WTC11 (cell line): ENCODE measurements around the gene SH3PXD2A. TPM values are rescaled to one million over a fixed set of nuclear protein-coding genes. Genes with fewer than 3 reads are reported as not detected.

Experiments
- ATAC-seq: fragments of 200-7000 bp; cut with Tn5 transposase; 2 replicates; pipeline ENCODE4 v1.10.0; 2021; ENCODE audit warnings: mild to moderate bottlenecking, moderate library complexity
- CTCF ChIA-PET: fragments of 300-600 bp; sonication (Branson Sonifier 250); formaldehyde crosslinking; loops from one replicate; lab custom pipeline; 2021; ENCODE audit warnings: antibody characterized with exemption; lab: Charles Lee
- POLR2A ChIA-PET: fragments of 350-600 bp; sonication (Branson Sonifier 250); formaldehyde crosslinking; loops from one replicate; lab custom pipeline; 2021; ENCODE audit warnings: antibody characterized with exemption; lab: Charles Lee
- DNase-seq: peaks from one replicate; pipeline ENCODE4 v3.0.0; 2021; ENCODE audit warnings: low spot score
- H3K27ac Mint-ChIP-seq: 2 replicates; pipeline ENCODE4 v1.8.0; 2021; ENCODE audit warnings: mixed read lengths
- H3K27me3 Mint-ChIP-seq: 2 replicates; pipeline ENCODE4 v1.8.0; 2021; ENCODE audit warnings: low read depth, mild to moderate bottlenecking, moderate library complexity, mixed read lengths
- H3K36me3 Mint-ChIP-seq: 2 replicates; pipeline ENCODE4 v1.8.0; 2021; ENCODE audit warnings: mixed read lengths
- H3K4me1 Mint-ChIP-seq: 2 replicates; pipeline ENCODE4 v1.8.0; 2022; ENCODE audit warnings: mixed read lengths
- H3K4me3 Mint-ChIP-seq: 2 replicates; pipeline ENCODE4 v1.8.0; 2021; ENCODE audit warnings: mild to moderate bottlenecking, moderate library complexity, mixed read lengths
- H3K9me3 Mint-ChIP-seq: 2 replicates; pipeline ENCODE4 v1.8.0; 2021; ENCODE audit warnings: mixed read lengths
- AFF4 ChIP-seq: sonication (generic); formaldehyde crosslinking; IDR thresholded peaks from 2 replicates; pipeline ENCODE4 v1.8.1; 2023; ENCODE audit warnings: mild to moderate bottlenecking, missing genetic modification reagents, borderline replicate concordance
- ATF6 ChIP-seq: sonication (generic); formaldehyde crosslinking; IDR thresholded peaks from 2 replicates; pipeline ENCODE4 v1.8.1; 2023; ENCODE audit warnings: mild to moderate bottlenecking, missing genetic modification reagents
- JUN ChIP-seq: sonication (generic); formaldehyde crosslinking; IDR thresholded peaks from 2 replicates; pipeline ENCODE4 v1.8.0; 2023; ENCODE audit warnings: mild to moderate bottlenecking, missing genetic modification reagents
- NR3C1 ChIP-seq: sonication (generic); formaldehyde crosslinking; conservative IDR thresholded peaks from 2 replicates; pipeline ENCODE4 v1.8.1; 2023; ENCODE audit warnings: low read depth, mild to moderate bottlenecking, missing genetic modification reagents
- TEAD1 ChIP-seq: sonication (generic); formaldehyde crosslinking; IDR thresholded peaks from 2 replicates; pipeline ENCODE4 v1.8.0; 2022; ENCODE audit warnings: mild to moderate bottlenecking, missing genetic modification reagents
- ZBTB21 ChIP-seq: sonication (generic); formaldehyde crosslinking; IDR thresholded peaks from 2 replicates; pipeline ENCODE4 v1.8.1; 2023; ENCODE audit warnings: mild to moderate bottlenecking, missing genetic modification reagents, borderline replicate concordance
- ZNF263 ChIP-seq: sonication (generic); formaldehyde crosslinking; IDR thresholded peaks from 2 replicates; pipeline ENCODE4 v1.8.1; 2022; ENCODE audit warnings: low read depth, mild to moderate bottlenecking, moderate library complexity, missing genetic modification reagents
- ZNF317 ChIP-seq: sonication (generic); formaldehyde crosslinking; IDR thresholded peaks from 2 replicates; pipeline ENCODE4 v1.8.1; 2023; ENCODE audit warnings: low read depth, mild to moderate bottlenecking, moderate library complexity, missing genetic modification reagents, borderline replicate concordance
- ZNF423 ChIP-seq: fragments of 250-450 bp; sonication (Bioruptor Pico); IDR thresholded peaks from 2 replicates; pipeline ENCODE4 v2.1.2; 2022; ENCODE audit warnings: mild to moderate bottlenecking, moderate library complexity
- total RNA-seq: library from RNA; stranded (reverse); gene quantifications from 3 replicates; pipeline ENCODE4 v1.2.3, GENCODE V29; 2021
- TF ChIP-seq, protein P1 (sequence below): fragments of 250-450 bp; sonication (Bioruptor Pico); IDR thresholded peaks from 2 replicates; pipeline ENCODE4 v1.9.0; 2021; ENCODE audit warnings: mild to moderate bottlenecking
- TF ChIP-seq, protein P2 (sequence below): sonication (generic); formaldehyde crosslinking; IDR thresholded peaks from 2 replicates; pipeline ENCODE4 v1.8.1; 2023; ENCODE audit warnings: mild to moderate bottlenecking, missing genetic modification reagents, moderate library complexity
- TF ChIP-seq, protein P3 (sequence below): sonication (generic); formaldehyde crosslinking; IDR thresholded peaks from 2 replicates; pipeline ENCODE4 v1.8.1; 2022; ENCODE audit warnings: mild to moderate bottlenecking, missing genetic modification reagents, moderate library complexity, borderline replicate concordance
- TF ChIP-seq, protein P4 (sequence below): sonication (generic); formaldehyde crosslinking; IDR thresholded peaks from 2 replicates; pipeline ENCODE4 v1.8.0; 2022; ENCODE audit warnings: missing genetic modification reagents

The SH3PXD2A gene
- total RNA-seq, 1 experiment from 2014 or later = 15.7 TPM

DNA sequence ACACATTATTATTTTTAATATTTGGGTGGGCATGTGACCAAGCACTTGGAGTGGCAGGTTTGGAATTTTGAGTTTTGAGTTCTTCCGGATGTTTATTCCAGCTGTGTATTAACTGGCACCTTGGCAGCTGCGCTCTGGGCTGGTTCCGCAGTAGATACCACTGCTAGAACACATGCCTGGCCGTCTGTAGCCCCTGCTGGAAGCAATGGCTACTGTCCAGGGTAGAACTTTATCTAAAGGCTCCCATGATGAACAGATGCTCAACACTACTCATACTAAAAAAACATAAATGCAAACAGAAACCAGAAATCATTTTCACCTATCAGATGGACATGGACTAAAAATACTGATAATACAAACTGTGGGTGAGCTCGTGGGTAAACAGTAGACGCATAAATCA lies 19.4 kb upstream of the SH3PXD2A start (continued):
- TF ChIP-seq ZNF263 (CRISPR knock-in tag) (no peak), ZNF423 (CRISPR knock-in tag) (no peak)
- TF ChIP-seq, protein P1, sequence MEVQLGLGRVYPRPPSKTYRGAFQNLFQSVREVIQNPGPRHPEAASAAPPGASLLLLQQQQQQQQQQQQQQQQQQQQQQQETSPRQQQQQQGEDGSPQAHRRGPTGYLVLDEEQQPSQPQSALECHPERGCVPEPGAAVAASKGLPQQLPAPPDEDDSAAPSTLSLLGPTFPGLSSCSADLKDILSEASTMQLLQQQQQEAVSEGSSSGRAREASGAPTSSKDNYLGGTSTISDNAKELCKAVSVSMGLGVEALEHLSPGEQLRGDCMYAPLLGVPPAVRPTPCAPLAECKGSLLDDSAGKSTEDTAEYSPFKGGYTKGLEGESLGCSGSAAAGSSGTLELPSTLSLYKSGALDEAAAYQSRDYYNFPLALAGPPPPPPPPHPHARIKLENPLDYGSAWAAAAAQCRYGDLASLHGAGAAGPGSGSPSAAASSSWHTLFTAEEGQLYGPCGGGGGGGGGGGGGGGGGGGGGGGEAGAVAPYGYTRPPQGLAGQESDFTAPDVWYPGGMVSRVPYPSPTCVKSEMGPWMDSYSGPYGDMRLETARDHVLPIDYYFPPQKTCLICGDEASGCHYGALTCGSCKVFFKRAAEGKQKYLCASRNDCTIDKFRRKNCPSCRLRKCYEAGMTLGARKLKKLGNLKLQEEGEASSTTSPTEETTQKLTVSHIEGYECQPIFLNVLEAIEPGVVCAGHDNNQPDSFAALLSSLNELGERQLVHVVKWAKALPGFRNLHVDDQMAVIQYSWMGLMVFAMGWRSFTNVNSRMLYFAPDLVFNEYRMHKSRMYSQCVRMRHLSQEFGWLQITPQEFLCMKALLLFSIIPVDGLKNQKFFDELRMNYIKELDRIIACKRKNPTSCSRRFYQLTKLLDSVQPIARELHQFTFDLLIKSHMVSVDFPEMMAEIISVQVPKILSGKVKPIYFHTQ (CRISPR knock-in tag) = no peak

GRCh38 chr10:103872137-103872931 lies 17.0 kb upstream of the SH3PXD2A start:
- H3K4me1 Mint-ChIP-seq = peaks cover 16% of the 10 kb centered on the region
- ChIA-PET CTCF (interaction anchor here (1.1 kb wide), 1 partner anchor 160 kb away, joined by 4 read pairs; no protein-coding TSS in a partner anchor), POLR2A (no interaction called here)
- ATAC-seq = no peak
- no peaks in the 10 kb centered on the region for H3K36me3 Mint-ChIP-seq
- no peak for DNase-seq
- no peaks in the 10 kb centered on the region for H3K9me3 Mint-ChIP-seq
- H3K4me3 Mint-ChIP-seq = no peak overlapping the region
- no peak overlapping the region; the same call in 1 of the 2 replicates for H3K27ac Mint-ChIP-seq
- H3K27me3 Mint-ChIP-seq = no peaks in the 10 kb centered on the region
- TF ChIP-seq, protein P2, sequence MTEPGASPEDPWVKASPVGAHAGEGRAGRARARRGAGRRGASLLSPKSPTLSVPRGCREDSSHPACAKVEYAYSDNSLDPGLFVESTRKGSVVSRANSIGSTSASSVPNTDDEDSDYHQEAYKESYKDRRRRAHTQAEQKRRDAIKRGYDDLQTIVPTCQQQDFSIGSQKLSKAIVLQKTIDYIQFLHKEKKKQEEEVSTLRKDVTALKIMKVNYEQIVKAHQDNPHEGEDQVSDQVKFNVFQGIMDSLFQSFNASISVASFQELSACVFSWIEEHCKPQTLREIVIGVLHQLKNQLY (CRISPR knock-in tag) = no peak
- TF ChIP-seq AFF4 = no peak
- TF ChIP-seq, protein P3, sequence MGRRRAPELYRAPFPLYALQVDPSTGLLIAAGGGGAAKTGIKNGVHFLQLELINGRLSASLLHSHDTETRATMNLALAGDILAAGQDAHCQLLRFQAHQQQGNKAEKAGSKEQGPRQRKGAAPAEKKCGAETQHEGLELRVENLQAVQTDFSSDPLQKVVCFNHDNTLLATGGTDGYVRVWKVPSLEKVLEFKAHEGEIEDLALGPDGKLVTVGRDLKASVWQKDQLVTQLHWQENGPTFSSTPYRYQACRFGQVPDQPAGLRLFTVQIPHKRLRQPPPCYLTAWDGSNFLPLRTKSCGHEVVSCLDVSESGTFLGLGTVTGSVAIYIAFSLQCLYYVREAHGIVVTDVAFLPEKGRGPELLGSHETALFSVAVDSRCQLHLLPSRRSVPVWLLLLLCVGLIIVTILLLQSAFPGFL (CRISPR knock-in tag) = no peak
- TF ChIP-seq NR3C1 = no peak
- no peak for TF ChIP-seq ATF6 (CRISPR knock-in tag)
- no peak for TF ChIP-seq ZNF317
- no peak for TF ChIP-seq ZBTB21
- no peak for TF ChIP-seq TEAD1
- TF ChIP-seq, protein P4, sequence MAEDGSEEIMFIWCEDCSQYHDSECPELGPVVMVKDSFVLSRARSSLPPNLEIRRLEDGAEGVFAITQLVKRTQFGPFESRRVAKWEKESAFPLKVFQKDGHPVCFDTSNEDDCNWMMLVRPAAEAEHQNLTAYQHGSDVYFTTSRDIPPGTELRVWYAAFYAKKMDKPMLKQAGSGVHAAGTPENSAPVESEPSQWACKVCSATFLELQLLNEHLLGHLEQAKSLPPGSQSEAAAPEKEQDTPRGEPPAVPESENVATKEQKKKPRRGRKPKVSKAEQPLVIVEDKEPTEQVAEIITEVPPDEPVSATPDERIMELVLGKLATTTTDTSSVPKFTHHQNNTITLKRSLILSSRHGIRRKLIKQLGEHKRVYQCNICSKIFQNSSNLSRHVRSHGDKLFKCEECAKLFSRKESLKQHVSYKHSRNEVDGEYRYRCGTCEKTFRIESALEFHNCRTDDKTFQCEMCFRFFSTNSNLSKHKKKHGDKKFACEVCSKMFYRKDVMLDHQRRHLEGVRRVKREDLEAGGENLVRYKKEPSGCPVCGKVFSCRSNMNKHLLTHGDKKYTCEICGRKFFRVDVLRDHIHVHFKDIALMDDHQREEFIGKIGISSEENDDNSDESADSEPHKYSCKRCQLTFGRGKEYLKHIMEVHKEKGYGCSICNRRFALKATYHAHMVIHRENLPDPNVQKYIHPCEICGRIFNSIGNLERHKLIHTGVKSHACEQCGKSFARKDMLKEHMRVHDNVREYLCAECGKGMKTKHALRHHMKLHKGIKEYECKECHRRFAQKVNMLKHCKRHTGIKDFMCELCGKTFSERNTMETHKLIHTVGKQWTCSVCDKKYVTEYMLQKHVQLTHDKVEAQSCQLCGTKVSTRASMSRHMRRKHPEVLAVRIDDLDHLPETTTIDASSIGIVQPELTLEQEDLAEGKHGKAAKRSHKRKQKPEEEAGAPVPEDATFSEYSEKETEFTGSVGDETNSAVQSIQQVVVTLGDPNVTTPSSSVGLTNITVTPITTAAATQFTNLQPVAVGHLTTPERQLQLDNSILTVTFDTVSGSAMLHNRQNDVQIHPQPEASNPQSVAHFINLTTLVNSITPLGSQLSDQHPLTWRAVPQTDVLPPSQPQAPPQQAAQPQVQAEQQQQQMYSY = no peak
- TF ChIP-seq JUN (CRISPR knock-in tag) = no peak
